Breast epithelium (tissue), 4 donors: ENCODE results near the gene ATP10B. TPM values are rescaled to one million over a fixed set of nuclear protein-coding genes. Genes with fewer than 3 reads are reported as not detected.

Experiments used
- DNase-seq, 2 donors: peaks; one replicate each; pipeline ENCODE4 v3.0.0-alpha.2; 2019; ENCODE audit warnings: low spot score in 2 of 2
- H3K27ac ChIP-seq, 2 donors: fragments of 200-600 bp; sonication (generic) in 1 of 2; one replicate each; pipeline ENCODE4 v1.5.1; 2016 to 2019; ENCODE audit warnings: mild to moderate bottlenecking in 1 of 2
- H3K27me3 ChIP-seq, 2 donors: fragments of 200-600 bp; sonication (generic) in 1 of 2; one replicate each; pipeline versions ENCODE4 v1.5.1 to v1.6.0; 2017 to 2019; ENCODE audit warnings: control low read depth in 1 of 2, mild to moderate bottlenecking in 1 of 2
- H3K36me3 ChIP-seq: fragments of 200-600 bp; one replicate; pipeline ENCODE4 v1.5.1; 2019
- H3K4me1 ChIP-seq, 2 donors: fragments of 200-600 bp; sonication (generic); one replicate each; pipeline ENCODE4 v1.5.1; 2016 to 2019; ENCODE audit warnings: control low read depth in 1 of 2
- H3K4me3 ChIP-seq, 3 donors: fragments of 200-600 bp; sonication (generic); 1 replicate in 2 of 3; 2 replicates in 1 of 3; pipeline ENCODE4 v1.5.1; 2016 to 2019; ENCODE audit warnings: mild to moderate bottlenecking in 3 of 3, moderate library complexity in 2 of 3
- H3K9me3 ChIP-seq, 2 donors: fragments of 200-600 bp; sonication (generic) in 1 of 2; one replicate each; pipeline ENCODE4 v1.5.1; 2016 to 2019; ENCODE audit warnings: control low read depth in 1 of 2
- POLR2A ChIP-seq: fragments of 450-650 bp; IDR thresholded peaks from one replicate; pipeline ENCODE4 v1.6.1; 2016; ENCODE audit warnings: antibody characterized with exemption, mild to moderate bottlenecking, moderate library complexity
- POLR2AphosphoS5 ChIP-seq, 3 donors: sonication (generic); formaldehyde crosslinking; IDR thresholded peaks; one replicate each; pipeline ENCODE4 v1.6.1; 2017; ENCODE audit warnings: antibody characterized with exemption in 3 of 3
- intact Hi-C: fragments of 100-400 bp; cut with DNase I; formaldehyde crosslinking; loops from one replicate; pipeline ENCODE4 v1.15.1; 2023; ENCODE audit warnings: low total_unique reads
- total RNA-seq, 3 donors: library from RNA; depleted of rRNA; stranded (reverse); fragments of >200 nt; gene quantifications; one replicate each; pipeline ENCODE4 v1.1.0, GENCODE V29; 2016
- TF ChIP-seq, protein P1 (sequence below), 3 donors: fragments of 450-650 bp; IDR thresholded peaks; one replicate each; pipeline ENCODE4 v1.5.1; 2016 to 2017; ENCODE audit warnings: antibody characterized with exemption in 3 of 3, mild to moderate bottlenecking in 3 of 3, moderate library complexity in 3 of 3

ATP10B gene
- total RNA-seq, 3 donors from 2014 or later: under 0.01 to 2.9 TPM; not detected in 1

DNA sequence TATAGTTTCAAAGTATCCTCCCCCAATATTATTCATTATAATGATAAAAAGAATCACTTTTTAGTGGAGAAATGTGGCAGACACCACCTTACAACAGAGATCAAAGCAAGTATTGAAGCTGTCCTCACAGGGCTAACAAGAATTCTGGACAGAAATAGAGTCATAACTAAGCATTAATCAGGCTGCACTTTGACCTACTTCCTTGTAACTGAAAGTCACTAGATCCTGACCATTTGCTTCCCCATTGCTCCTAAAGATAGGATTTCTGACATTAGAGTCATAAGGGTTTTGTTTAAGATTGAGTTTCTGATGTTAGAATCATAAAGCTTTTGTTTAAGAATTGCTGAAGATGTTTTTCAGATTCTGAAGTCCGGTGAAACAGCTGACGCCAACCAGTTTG lies 159.7 kb downstream of the ATP10B start:
- H3K27me3 ChIP-seq: no peaks in the 10 kb centered on the region
- H3K9me3 ChIP-seq: no peaks in the 10 kb centered on the region
- DNase-seq: no peak
- no peaks in the 10 kb centered on the region for H3K4me1 ChIP-seq
- no peak overlapping the region for H3K27ac ChIP-seq
- H3K4me3 ChIP-seq: no peak overlapping the region
- no peak for TF ChIP-seq POLR2A
- TF ChIP-seq POLR2AphosphoS5 (IDR thresholded peaks at IDR 0.05): no peak
- TF ChIP-seq, protein P1, sequence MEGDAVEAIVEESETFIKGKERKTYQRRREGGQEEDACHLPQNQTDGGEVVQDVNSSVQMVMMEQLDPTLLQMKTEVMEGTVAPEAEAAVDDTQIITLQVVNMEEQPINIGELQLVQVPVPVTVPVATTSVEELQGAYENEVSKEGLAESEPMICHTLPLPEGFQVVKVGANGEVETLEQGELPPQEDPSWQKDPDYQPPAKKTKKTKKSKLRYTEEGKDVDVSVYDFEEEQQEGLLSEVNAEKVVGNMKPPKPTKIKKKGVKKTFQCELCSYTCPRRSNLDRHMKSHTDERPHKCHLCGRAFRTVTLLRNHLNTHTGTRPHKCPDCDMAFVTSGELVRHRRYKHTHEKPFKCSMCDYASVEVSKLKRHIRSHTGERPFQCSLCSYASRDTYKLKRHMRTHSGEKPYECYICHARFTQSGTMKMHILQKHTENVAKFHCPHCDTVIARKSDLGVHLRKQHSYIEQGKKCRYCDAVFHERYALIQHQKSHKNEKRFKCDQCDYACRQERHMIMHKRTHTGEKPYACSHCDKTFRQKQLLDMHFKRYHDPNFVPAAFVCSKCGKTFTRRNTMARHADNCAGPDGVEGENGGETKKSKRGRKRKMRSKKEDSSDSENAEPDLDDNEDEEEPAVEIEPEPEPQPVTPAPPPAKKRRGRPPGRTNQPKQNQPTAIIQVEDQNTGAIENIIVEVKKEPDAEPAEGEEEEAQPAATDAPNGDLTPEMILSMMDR (IDR thresholded peaks at IDR 0.05): no peak
- intact Hi-C loops: no loop called here
- no peaks in the 10 kb centered on the region for H3K36me3 ChIP-seq

GRCh38 chr5:160685695-160686094 lies 166.3 kb downstream of the ATP10B start:
- Histone ChIP-seq H3K9me3 (no peaks in the 10 kb centered on the region), H3K4me3 (no peak overlapping the region), H3K27me3 (no peaks in the 10 kb centered on the region), H3K4me1 (no peaks in the 10 kb centered on the region), H3K27ac (no peak overlapping the region), H3K36me3 (no peaks in the 10 kb centered on the region)
- DNase-seq: no peak
- intact Hi-C loops: no loop called here
- TF ChIP-seq POLR2A (no peak), POLR2AphosphoS5 (IDR thresholded peaks at IDR 0.05) (no peak)
- TF ChIP-seq, protein P1 (IDR thresholded peaks at IDR 0.05): no peak

- no peaks in the 10 kb centered on the region for H3K27me3 ChIP-seq
- intact Hi-C loops: no loop called here
- no peaks in the 10 kb centered on the region for H3K4me1 ChIP-seq
- H3K27ac ChIP-seq: no peak overlapping the region
- no peak for DNase-seq
- no peaks in the 10 kb centered on the region for H3K9me3 ChIP-seq
- no peaks in the 10 kb centered on the region for H3K36me3 ChIP-seq
- TF ChIP-seq, protein P1 (IDR thresholded peaks at IDR 0.05): no peak
- no peak overlapping the region for H3K4me3 ChIP-seq
Observed at GRCh38 chr5:160685219-160685618, 166.8 kb downstream of the ATP10B start.

DNA sequence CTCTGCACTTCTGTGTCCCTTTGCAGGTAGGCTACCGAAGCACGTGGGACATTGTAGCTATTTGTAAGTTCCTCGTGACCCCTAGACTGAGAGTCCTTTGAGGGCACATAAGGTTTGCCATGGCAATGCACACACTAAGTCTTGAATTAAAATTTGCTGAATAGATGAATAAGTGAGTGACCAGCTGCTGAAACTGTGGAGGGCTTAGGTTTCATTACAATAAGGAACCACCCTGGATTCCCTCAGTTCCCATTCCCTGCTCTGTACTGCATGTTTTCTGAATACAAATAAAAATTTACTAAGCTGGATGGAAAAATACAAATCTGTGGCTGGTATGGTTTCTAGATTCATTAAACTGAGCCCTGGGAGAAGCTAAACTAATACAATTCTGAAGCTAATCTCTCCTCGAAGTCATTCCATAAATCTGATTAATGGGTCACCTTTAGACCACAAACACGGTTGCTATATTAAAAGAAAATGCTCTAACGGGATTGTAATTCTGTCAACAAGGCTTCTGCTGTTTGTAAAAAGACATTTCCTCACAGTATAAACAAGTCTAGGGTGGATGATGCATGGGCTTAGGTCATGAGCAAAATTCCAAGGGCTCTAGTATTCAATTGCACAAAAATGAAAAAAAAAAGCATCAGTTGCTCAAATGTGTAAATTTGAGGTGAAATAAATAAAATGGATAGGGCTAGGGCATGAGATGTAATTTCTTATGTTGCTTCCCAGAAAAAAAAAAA lies 172.3 kb downstream of the ATP10B start:
- DNase-seq: no peak
- no peaks in the 10 kb centered on the region for H3K27me3 ChIP-seq
- no peak overlapping the region for H3K27ac ChIP-seq
- H3K9me3 ChIP-seq: no peaks in the 10 kb centered on the region
- TF ChIP-seq POLR2A (no peak), POLR2AphosphoS5 (IDR thresholded peaks at IDR 0.05) (no peak)
- TF ChIP-seq, protein P1 (IDR thresholded peaks at IDR 0.05): no peak
- intact Hi-C loops: no loop called here
- no peaks in the 10 kb centered on the region for H3K4me1 ChIP-seq
- H3K4me3 ChIP-seq: no peak overlapping the region
- no peaks in the 10 kb centered on the region for H3K36me3 ChIP-seq

- intact Hi-C loops: no loop called here
- Histone ChIP-seq H3K4me1 (no peaks in the 10 kb centered on the region), H3K4me3 (no peak overlapping the region), H3K9me3 (no peaks in the 10 kb centered on the region), H3K27me3 (no peaks in the 10 kb centered on the region), H3K36me3 (no peaks in the 10 kb centered on the region), H3K27ac (no peak overlapping the region)
- no peak for DNase-seq
- TF ChIP-seq POLR2AphosphoS5 (IDR thresholded peaks at IDR 0.05): no peak
- TF ChIP-seq, protein P1 (IDR thresholded peaks at IDR 0.05): no peak
Observed at GRCh38 chr5:160675988-160676387, 176.0 kb downstream of the ATP10B start.
